Measurements from ENCODE around the gene TMEM151A.

The TMEM151A gene

DNA sequence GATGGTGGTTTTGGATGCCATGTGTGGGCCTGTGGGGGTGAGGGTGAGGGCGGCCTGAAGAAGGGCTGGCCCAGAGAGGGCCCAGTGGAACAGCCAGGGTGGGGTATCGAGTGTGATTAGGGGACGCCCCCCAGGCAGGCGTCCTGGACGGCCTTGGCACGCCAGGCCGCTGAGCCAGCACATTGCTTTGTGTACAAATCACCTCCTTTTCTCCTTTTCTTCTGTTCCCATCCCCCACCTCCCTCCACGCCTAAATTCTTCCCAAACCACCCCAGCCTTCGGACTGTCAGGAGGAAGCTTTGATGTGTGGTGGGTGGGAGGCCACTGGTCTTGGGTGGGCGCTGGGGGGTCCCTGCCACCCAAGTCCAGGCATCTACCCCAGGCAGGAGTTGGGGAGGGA, 33.0 kb downstream of the TMEM151A start:
- POLR2A ChIA-PET = no interaction called here
- CTCF ChIA-PET = interaction anchor here (3.7 kb wide), 1 partner anchor 13 kb away, joined by 34 read pairs; no protein-coding TSS in a partner anchor
- TF ChIP-seq CTCF (IDR thresholded peaks at IDR 0.05; ENCODE audit: control extremely low read depth, extremely low read depth, low read depth, missing control alignments) = no peak
- no peak for DNase-seq (ENCODE audit: extremely low spot score)

- ChIA-PET POLR2A (no interaction called here), CTCF (interaction anchor here (3.7 kb wide), 1 partner anchor 13 kb away, joined by 34 read pairs; no protein-coding TSS in a partner anchor)
- no peak for DNase-seq (ENCODE audit: extremely low spot score)
- TF ChIP-seq CTCF (IDR thresholded peaks at IDR 0.05; ENCODE audit: control extremely low read depth, extremely low read depth, low read depth, missing control alignments) = no peak
Observed at GRCh38 chr11:66325263-66325671, 33.6 kb downstream of the TMEM151A start.

- ChIA-PET CTCF (interaction anchor here (0.8 to 3.7 kb wide), 4 partner anchors 9 to 62 kb away, joined by 3 to 34 read pairs (median 4); no protein-coding TSS in a partner anchor), POLR2A (no interaction called here)
- no peak for TF ChIP-seq CTCF (IDR thresholded peaks at IDR 0.05; ENCODE audit: control extremely low read depth, extremely low read depth, low read depth, missing control alignments)
- no peak for DNase-seq (ENCODE audit: extremely low spot score)
Observed at GRCh38 chr11:66326261-66327111, 34.8 kb downstream of the TMEM151A start.

- ChIA-PET POLR2A (no interaction called here), CTCF (interaction anchor here (0.8 to 3.7 kb wide), 4 partner anchors 9 to 61 kb away, joined by 3 to 34 read pairs (median 4); no protein-coding TSS in a partner anchor)
- DNase-seq (ENCODE audit: extremely low spot score) = no peak
- no peak for TF ChIP-seq CTCF (IDR thresholded peaks at IDR 0.05; ENCODE audit: control extremely low read depth, extremely low read depth, low read depth, missing control alignments)
Observed at GRCh38 chr11:66327171-66328030, 35.7 kb downstream of the TMEM151A start.

GRCh38 chr11:66328031-66328301, 36.3 kb downstream of the TMEM151A start:
- DNase-seq (ENCODE audit: extremely low spot score) = no peak
- CTCF ChIA-PET = no interaction called here
- POLR2A ChIA-PET = no interaction called here
- no peak for TF ChIP-seq CTCF (IDR thresholded peaks at IDR 0.05; ENCODE audit: control extremely low read depth, extremely low read depth, low read depth, missing control alignments)

- DNase-seq (ENCODE audit: extremely low spot score) = peak; percentile 88
- ChIA-PET CTCF (interaction anchor here (0.6 to 8.7 kb wide), 9 partner anchors 10 to 40 kb away, joined by 3 to 126 read pairs (median 5); partner anchors contain the start of genes BRMS1 and YIF1A), POLR2A (no interaction called here)
- TF ChIP-seq CTCF (IDR thresholded peaks at IDR 0.05; ENCODE audit: control extremely low read depth, extremely low read depth, low read depth, missing control alignments) = peak; percentile 95
Observed at GRCh38 chr11:66328302-66329144, 36.8 kb downstream of the TMEM151A start.
